ENCODE measurements around the gene CACNG4. TPM values are rescaled to one million over a fixed set of nuclear protein-coding genes. Genes with fewer than 3 reads are reported as not detected.

CACNG4 gene
- total RNA-seq, 4 donors from 2014 or later: 0.56 to 2.2 (median 1.1) TPM; not detected in 1

GRCh38 chr17:67054608-67055007, 90.1 kb downstream of the CACNG4 start:
- TF ChIP-seq CTCF (IDR thresholded peaks at IDR 0.05): no peak
- no peak for ATAC-seq (ENCODE audit: low FRiP score)
- no peak for DNase-seq (ENCODE audit: low spot score)

- DNase-seq (ENCODE audit: low spot score): no peak
- no peak for ATAC-seq (ENCODE audit: low FRiP score)
- no peak for TF ChIP-seq CTCF (IDR thresholded peaks at IDR 0.05)
Measured at GRCh38 chr17:67055041-67055443, 90.5 kb downstream of the CACNG4 start.

- DNase-seq (ENCODE audit: low spot score) (no peak), ATAC-seq (ENCODE audit: low FRiP score) (no peak)
- TF ChIP-seq CTCF (IDR thresholded peaks at IDR 0.05): no peak
Measured at GRCh38 chr17:67055811-67056745, 91.6 kb downstream of the CACNG4 start.

- no peak for TF ChIP-seq CTCF (IDR thresholded peaks at IDR 0.05)
- no peak for ATAC-seq (ENCODE audit: low FRiP score)
Measured at GRCh38 chr17:67056746-67057490, 92.4 kb downstream of the CACNG4 start.

GRCh38 chr17:67058036-67058435, 93.5 kb downstream of the CACNG4 start:
- no peak for ATAC-seq (ENCODE audit: low FRiP score)
- TF ChIP-seq CTCF (IDR thresholded peaks at IDR 0.05): no peak
- no peak for DNase-seq (ENCODE audit: low spot score)

More at GRCh38 chr17:67056746-67057490, 92.4 kb downstream of the CACNG4 start:
- no peak for DNase-seq (ENCODE audit: low spot score)

- no peak for DNase-seq (ENCODE audit: low spot score)
- ATAC-seq (ENCODE audit: low FRiP score): no peak
- no peak for TF ChIP-seq CTCF (IDR thresholded peaks at IDR 0.05)
Measured at GRCh38 chr17:67059372-67059771, 94.9 kb downstream of the CACNG4 start.
